ENCODE data around the gene ZBTB17.

Gene ZBTB17

DNA sequence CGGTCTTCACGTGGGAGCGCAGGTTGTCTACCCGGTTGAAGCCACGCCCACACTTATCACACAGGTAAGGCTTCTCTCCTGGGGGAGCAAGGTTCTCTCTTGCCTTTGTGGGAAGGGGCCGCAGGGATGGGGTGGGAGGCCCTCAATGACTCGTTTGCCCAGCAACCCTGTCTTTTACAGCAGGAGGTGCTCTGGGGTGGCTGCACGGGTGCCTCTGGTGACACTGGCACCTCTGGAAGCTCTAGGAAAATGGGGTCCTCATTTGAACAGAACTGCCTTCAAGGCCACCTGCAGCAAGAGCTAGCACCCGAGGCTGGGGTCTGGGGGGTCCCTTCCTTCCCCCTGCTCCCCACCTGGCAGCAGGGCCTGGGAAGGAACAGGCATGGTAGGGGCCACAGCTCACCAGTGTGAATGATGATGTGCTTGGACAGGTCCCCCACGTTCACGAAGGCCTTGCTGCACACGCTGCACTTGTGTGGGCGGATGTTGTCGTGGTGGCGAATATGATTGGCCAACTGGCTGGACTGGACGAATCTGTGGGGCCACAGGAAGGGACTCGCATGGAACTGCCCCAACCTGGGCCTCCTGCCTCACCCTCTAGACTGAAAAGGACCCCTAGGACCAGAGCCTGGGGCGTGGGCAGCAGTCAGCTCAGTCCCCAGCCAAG lies 33.1 kb downstream of the ZBTB17 start:
- no peaks in the 10 kb centered on the region for H3K27me3 ChIP-seq (ENCODE audit: insufficient read depth, low read length, poor library complexity, severe bottlenecking)
- H3K4me3 ChIP-seq (ENCODE audit: low read length, poor library complexity, severe bottlenecking), result no peak overlapping the region
- H3K9me3 ChIP-seq (ENCODE audit: insufficient read depth, low read depth, low read length), result no peaks in the 10 kb centered on the region
- H3K9me2 ChIP-seq (replicated peaks; ENCODE audit: low read depth, low read length), result no peaks in the 10 kb centered on the region
- peaks cover 95% of the 10 kb centered on the region; the same call in 1 of the 2 replicates for H3K36me3 ChIP-seq (ENCODE audit: insufficient read depth, low read length)
- H3F3A ChIP-seq (ENCODE audit: low read depth), result no peaks in the 10 kb centered on the region; the same call in 1 of the 2 replicates
- no peak overlapping the region for H3K9ac ChIP-seq (ENCODE audit: low read depth, low read length, poor library complexity, severe bottlenecking)
- H3K4me2 ChIP-seq (ENCODE audit: low read depth, low read length, poor library complexity, severe bottlenecking), result no peak overlapping the region
- no peak for TF ChIP-seq EZH2phosphoT487 (IDR thresholded peaks at IDR 0.05; ENCODE audit: borderline replicate concordance)
- TF ChIP-seq, protein P1, sequence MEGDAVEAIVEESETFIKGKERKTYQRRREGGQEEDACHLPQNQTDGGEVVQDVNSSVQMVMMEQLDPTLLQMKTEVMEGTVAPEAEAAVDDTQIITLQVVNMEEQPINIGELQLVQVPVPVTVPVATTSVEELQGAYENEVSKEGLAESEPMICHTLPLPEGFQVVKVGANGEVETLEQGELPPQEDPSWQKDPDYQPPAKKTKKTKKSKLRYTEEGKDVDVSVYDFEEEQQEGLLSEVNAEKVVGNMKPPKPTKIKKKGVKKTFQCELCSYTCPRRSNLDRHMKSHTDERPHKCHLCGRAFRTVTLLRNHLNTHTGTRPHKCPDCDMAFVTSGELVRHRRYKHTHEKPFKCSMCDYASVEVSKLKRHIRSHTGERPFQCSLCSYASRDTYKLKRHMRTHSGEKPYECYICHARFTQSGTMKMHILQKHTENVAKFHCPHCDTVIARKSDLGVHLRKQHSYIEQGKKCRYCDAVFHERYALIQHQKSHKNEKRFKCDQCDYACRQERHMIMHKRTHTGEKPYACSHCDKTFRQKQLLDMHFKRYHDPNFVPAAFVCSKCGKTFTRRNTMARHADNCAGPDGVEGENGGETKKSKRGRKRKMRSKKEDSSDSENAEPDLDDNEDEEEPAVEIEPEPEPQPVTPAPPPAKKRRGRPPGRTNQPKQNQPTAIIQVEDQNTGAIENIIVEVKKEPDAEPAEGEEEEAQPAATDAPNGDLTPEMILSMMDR (conservative IDR thresholded peaks at IDR 0.05; ENCODE audit: low read length), result no peak
- peaks cover 3% of the 10 kb centered on the region for H4K20me1 ChIP-seq (ENCODE audit: insufficient read depth, low read length, poor library complexity, severe bottlenecking)
- no peak overlapping the region for H2AFZ ChIP-seq (ENCODE audit: low read length)
- no peaks in the 10 kb centered on the region for H3K4me1 ChIP-seq (ENCODE audit: insufficient read depth, low read length, poor library complexity, severe bottlenecking)
- no peaks in the 10 kb centered on the region for H3K79me2 ChIP-seq (ENCODE audit: insufficient read depth, low read length)

DNA sequence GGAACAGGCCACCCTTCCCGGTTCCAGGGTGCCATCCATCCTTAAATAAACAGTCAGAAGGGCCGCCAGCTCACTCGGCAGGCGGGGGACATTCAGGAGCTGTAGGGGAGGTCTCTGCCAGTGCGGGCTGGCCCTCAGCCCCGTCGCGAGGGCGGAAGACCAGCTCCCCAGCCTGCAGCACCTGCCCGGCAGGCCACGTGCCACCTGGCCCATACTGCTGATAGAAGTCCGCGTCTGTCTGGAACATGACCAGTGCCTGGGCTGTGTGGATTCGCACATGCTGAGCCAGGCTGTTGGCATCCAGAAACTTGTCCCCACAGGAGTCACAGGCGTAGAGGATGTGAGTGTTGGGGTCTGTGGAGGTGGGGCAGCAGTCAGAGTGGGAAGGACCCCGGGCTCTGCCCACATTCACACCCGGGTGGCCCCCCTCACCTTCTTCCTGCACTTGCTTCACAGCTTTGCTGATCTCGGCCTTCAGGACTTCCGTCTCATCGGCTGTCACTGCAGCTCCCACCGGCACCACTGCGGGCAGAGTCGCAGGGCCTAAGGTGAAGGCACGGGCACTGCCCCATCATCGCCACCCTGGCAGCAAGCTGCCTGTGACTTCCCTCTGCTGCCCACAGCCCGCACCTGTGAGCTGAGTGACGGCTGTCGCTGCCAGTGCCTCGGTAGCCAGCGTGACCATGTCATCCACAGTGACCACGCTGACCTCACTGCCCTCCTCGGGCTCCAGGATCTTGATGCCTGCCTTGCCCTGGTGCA lies 33.8 kb downstream of the ZBTB17 start:
- Histone ChIP-seq H3K36me3 (ENCODE audit: insufficient read depth, low read length) (peaks cover 95% of the 10 kb centered on the region; the same call in 1 of the 2 replicates), H3F3A (ENCODE audit: low read depth) (no peaks in the 10 kb centered on the region; the same call in 1 of the 2 replicates), H3K79me2 (ENCODE audit: insufficient read depth, low read length) (no peaks in the 10 kb centered on the region), H3K4me3 (ENCODE audit: low read length, poor library complexity, severe bottlenecking) (no peak overlapping the region), H3K9ac (ENCODE audit: low read depth, low read length, poor library complexity, severe bottlenecking) (no peak overlapping the region), H3K4me2 (ENCODE audit: low read depth, low read length, poor library complexity, severe bottlenecking) (no peak overlapping the region), H3K9me2 (replicated peaks; ENCODE audit: low read depth, low read length) (no peaks in the 10 kb centered on the region), H3K27me3 (ENCODE audit: insufficient read depth, low read length, poor library complexity, severe bottlenecking) (no peaks in the 10 kb centered on the region), H2AFZ (ENCODE audit: low read length) (no peak overlapping the region), H3K9me3 (ENCODE audit: insufficient read depth, low read depth, low read length) (no peaks in the 10 kb centered on the region), H3K4me1 (ENCODE audit: insufficient read depth, low read length, poor library complexity, severe bottlenecking) (no peaks in the 10 kb centered on the region), H4K20me1 (ENCODE audit: insufficient read depth, low read length, poor library complexity, severe bottlenecking) (peaks cover 3% of the 10 kb centered on the region)
- TF ChIP-seq EZH2phosphoT487 (IDR thresholded peaks at IDR 0.05; ENCODE audit: borderline replicate concordance), result no peak
- TF ChIP-seq, protein P1 (conservative IDR thresholded peaks at IDR 0.05; ENCODE audit: low read length), result no peak

DNA sequence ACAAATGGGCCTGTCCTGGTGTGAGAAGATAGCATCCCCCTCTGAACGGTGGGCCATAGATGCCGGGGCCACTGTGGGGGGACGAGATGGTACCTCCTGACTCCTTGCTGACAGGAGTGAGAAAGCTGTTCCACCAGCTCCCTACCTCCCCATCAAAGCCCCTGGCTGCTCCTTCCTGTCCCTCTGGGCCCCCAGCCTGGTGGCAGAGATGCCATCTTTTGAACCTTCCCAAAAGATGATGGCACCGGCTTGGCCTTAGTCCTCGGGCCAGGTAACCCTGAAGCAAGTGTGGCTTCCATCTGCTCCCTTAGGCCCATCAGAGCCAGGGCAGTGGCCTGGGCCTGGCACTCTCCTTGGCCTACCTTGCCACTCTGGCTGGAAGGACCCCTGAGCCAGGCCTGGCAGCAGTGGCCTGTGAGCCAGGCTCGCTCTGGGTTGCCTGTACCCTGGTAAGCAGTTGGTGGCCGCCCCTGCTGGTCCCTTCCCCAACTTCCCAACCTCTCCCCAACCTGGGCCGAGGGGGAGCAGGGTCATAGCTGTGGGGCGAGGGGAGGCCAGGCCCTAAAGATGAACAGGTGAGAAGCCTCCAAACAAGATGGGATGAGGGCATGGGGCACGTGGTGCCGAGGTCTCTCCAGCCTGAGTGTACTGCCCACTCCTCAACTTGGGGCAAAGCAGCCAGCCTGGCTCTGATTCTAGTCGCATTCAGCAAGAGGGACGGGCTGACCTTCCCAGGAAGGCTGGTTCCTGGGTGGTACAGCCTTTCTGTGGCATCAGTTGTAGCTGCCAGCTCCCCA lies 34.7 kb downstream of the ZBTB17 start:
- Histone ChIP-seq H2AFZ (ENCODE audit: low read length) (no peak overlapping the region), H3K4me2 (ENCODE audit: low read depth, low read length, poor library complexity, severe bottlenecking) (no peak overlapping the region), H3K36me3 (ENCODE audit: insufficient read depth, low read length) (peaks cover 94% of the 10 kb centered on the region; the same call in 1 of the 2 replicates), H3F3A (ENCODE audit: low read depth) (no peaks in the 10 kb centered on the region; the same call in 1 of the 2 replicates), H4K20me1 (ENCODE audit: insufficient read depth, low read length, poor library complexity, severe bottlenecking) (peaks cover 3% of the 10 kb centered on the region), H3K4me3 (ENCODE audit: low read length, poor library complexity, severe bottlenecking) (no peak overlapping the region), H3K27me3 (ENCODE audit: insufficient read depth, low read length, poor library complexity, severe bottlenecking) (no peaks in the 10 kb centered on the region), H3K79me2 (ENCODE audit: insufficient read depth, low read length) (no peaks in the 10 kb centered on the region), H3K9me2 (replicated peaks; ENCODE audit: low read depth, low read length) (no peaks in the 10 kb centered on the region), H3K9me3 (ENCODE audit: insufficient read depth, low read depth, low read length) (no peaks in the 10 kb centered on the region), H3K9ac (ENCODE audit: low read depth, low read length, poor library complexity, severe bottlenecking) (no peak overlapping the region), H3K4me1 (ENCODE audit: insufficient read depth, low read length, poor library complexity, severe bottlenecking) (no peaks in the 10 kb centered on the region)
- TF ChIP-seq EZH2phosphoT487 (IDR thresholded peaks at IDR 0.05; ENCODE audit: borderline replicate concordance), result no peak
- TF ChIP-seq, protein P1 (conservative IDR thresholded peaks at IDR 0.05; ENCODE audit: low read length), result no peak

Measured in Loucy (cell line).